ENCODE data around the gene EYA4. TPM values are rescaled to one million over a fixed set of nuclear protein-coding genes. Genes with fewer than 3 reads are reported as not detected.
A peak's percentile ranks its signal among the peaks of the same experiment; 100 is the strongest.

The EYA4 gene
- polyA plus RNA-seq (2013, experiment 1 of 2; ENCODE audit: insufficient read length): 0.50 TPM
- polyA plus RNA-seq (2013, experiment 2 of 2; ENCODE audit: insufficient read length): 0.60 TPM

DNA sequence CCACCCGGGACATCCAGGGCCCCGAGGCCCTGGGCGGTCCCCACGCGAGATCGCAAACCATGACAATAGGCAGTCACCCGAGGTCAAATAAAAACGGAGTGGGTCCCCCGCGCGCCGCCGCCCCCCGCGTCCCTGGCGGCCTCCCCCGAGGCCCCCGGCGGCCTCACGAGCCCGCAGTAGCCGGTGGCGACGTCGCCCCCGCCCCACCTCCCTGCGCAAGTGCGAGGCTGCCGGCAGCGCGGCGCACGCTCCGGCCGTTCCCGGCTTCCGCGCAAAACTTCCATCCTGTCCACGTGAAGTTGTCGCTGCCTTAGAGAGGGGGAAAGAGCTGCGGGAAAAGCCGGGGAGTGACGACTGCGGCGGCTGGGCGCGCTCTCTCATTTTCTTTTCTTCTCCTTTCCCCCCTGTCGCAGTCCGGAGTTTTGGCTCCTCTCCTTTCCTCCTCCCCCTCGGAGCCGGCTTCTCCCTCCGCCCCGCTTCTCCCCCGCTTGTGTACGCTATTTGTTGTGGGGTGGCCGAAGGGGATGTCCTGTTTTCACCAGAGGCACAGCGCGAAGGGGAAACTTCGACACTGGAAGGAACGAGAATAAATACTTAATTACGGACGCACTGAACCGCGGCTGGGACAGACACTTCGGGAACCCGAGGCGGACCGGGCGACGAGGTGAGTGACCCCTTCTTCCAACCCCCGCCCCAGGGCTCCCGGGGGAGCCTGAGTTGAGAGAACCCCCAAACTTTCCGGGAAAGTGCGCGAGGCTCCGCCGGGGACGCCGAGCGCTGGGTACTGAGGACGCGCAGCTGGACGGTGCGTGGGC lies at the start of gene EYA4:
EYA4 (plus strand) TSS at position 272 of the 815 bp plus-strand sequence. CDS start 33,424 bp downstream, outside the sequence.
- peak; percentile 49 for DNase-seq

- no peak for DNase-seq
Observed at GRCh38 chr6:133193396-133193795, 47.8 kb upstream of the EYA4 start.

DNA sequence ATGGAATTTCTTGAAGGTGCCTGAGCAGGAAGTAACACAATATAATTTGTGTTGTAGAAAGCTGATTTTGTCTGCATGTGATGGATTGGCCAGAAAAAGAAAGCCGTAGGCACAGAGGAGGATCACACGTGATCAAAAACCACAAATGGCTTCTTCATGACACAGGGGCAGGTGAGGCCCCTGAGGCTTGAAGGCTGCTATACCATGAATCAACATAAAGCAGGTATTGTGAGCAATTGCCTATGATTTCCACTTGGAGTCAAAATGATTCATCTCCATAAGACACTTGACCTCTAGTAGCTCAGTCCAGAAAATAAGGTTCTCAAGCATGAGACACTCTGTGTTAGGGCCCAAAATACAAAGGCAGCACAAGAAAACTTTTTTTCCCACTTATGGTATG lies 42.4 kb upstream of the EYA4 start:
- no peak for DNase-seq

DNA sequence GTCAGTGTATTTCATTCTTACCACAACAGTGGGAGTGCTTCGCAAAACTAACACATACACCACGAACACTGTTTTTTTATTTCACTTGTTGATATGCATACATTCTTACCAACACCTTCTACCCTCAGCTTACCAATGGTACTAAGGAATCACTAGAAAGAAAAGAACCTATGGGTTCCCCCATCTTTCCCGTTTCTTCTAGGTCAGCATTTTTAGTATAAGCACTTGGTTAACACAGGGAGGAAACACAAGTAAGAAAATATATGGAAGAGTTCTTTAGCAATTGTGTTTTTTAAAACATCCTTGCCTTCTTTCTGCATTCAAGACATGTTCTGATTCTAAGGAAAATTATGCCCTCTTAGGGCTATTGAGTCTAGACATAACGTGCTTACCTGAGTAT lies 39.9 kb upstream of the EYA4 start:
- no peak for DNase-seq

- DNase-seq: no peak
Observed at GRCh38 chr6:133202610-133203343, 38.4 kb upstream of the EYA4 start.

GRCh38 chr6:133203344-133203697 lies 37.8 kb upstream of the EYA4 start:
- no peak for DNase-seq

GRCh38 chr6:133205304-133205703 lies 35.9 kb upstream of the EYA4 start:
- DNase-seq: no peak

DNA sequence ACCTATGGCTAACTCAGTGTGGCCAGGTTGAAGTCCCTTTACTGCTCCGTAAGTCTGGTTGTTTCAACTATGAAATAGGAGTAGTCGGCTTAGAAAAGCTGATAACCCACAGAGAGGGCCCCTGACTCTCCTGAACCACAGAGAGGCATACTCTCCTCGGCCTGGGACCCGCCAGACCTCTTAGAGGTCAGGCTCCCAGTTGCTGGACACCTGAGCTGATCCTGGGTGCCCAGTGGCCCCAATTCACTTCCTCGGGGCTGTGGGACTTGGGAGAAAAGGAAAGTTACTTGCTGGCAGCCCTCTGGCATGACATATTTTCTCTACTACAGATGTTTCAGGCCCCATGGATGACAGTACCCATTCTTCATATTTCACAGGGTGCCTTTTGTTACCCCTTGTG lies 34.2 kb upstream of the EYA4 start:
- DNase-seq: no peak

GRCh38 chr6:133207754-133208153 lies 33.4 kb upstream of the EYA4 start:
- no peak for DNase-seq

- peak; percentile 48 for DNase-seq
Observed at GRCh38 chr6:133208183-133208755, 32.9 kb upstream of the EYA4 start.

DNA sequence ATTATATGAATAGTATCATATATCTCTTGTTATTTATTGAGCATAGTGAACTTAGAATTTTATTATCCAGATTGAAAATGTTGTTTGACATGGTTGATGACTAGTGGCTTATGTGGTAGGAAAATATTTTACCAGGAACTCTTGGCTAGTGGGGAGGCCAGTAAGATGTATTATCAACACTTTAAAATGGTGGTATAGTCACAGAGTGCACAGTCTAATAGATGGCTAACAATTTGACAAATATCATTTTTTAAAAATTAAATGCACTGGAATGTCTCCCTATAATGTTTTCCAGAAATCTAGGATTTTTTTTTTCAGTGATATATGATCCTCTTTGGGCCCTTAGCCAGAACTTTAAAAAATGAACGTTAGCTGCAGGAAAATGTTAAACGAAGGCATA lies 26.9 kb upstream of the EYA4 start:
- DNase-seq: no peak

DNA sequence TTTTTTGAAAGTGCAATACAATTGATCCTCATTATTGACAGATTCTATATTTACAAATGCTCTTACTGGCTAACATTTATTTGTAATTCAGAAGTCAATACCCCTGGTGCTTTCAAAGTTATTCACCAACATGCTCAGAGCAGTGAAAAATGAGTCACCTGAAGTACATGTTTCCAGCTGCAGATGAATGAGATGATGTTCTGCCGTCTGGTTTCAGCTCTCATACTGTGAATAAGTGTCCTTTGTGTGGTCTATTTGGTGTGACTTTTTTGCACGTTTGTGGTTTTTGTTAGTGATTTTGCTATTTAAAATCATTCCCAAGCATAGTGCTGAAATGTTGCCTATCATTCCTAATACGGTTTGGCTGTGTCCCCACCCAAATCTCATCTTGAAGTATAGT lies 22.3 kb upstream of the EYA4 start:
- DNase-seq: no peak

DNA sequence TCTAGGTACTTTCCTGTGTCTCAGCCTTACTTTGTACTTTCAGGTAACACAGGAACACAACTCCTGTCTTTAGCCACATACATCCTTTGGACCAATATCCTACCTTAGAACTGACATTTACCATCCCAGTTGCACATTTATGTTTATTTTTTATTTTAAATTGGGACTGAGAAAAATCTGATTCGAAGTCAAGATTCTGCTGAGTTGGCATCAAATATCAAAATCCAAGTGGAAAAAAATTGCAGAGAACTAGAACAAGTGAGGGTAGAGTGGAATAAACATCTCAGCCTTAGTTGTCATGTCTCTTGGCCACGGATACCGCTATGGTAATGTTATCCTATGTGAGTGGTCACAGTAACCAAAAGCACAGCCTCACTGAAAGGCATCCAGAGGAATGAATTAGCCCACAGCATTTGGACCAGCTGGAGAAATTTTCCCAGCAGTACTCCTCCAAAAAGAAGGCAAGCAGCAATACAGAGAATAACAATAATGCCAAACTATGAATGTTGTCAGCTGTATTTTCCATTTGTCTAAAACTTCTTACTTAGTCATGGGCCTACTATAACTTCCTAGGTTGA lies 17.6 kb upstream of the EYA4 start:
- no peak for DNase-seq

GRCh38 chr6:133225560-133225959 lies 15.6 kb upstream of the EYA4 start:
- DNase-seq: no peak

DNA sequence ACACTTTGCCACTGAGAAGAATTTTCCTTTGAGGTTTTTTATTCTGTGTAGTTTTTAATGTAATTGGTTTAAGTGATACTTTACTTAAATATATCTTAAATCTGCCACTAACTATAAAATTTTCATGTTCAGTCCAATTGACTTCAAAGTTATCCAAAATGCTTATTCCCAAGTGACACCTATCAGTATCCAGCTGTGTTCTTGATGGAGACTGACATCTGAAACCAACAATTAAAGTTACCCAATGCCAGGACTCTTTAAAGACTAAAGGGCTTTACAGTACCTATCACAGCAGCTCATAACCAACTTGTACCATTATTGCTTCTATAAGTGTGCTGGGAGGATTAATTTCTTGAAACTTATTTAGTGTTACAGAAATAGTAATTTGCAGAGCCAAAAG lies 13.8 kb upstream of the EYA4 start:
- DNase-seq: no peak

DNA sequence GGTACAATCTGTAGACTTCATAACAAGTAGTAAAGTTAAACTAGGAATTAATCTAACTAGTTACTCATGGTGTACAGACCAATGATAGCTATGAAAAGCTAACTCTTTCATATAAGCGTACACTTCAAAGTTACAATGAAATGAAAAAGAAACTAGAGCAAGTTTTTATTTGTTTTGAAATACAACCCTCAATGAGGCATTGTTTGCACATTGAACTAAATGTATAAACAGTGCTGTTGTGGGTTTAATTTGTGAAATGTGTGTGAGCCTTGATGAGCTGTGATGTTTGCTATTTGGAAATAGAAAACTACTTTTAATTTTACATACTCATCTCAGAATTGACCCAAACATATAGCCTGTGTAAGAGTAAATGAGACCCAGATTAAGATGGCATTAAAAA lies 11.1 kb upstream of the EYA4 start:
- no peak for DNase-seq

DNA sequence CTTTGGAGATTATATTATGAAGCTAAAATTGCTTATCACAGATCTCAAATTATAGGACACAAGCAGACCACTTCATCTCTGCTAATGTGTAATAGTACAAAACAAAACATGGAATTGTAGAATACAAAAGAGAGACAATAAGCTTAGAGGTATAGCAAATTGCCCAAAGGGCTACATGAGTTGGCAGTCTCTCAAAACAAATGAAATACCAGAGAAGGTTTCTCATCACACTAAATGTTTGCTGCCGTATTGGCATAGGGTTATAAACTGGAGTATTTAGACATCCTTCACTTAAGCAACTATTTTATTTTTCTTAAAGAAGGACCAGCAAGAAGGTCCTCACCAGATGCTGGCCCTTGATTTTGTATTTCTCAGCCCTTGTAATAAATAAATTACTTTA lies 5.9 kb upstream of the EYA4 start:
- DNase-seq: no peak

- no peak for DNase-seq
Observed at GRCh38 chr6:133236932-133237331, 4.2 kb upstream of the EYA4 start.

GRCh38 chr6:133240511-133241085 lies 559 bp upstream of the EYA4 start:
- DNase-seq: no peak

GRCh38 chr6:133241901-133242636 lies 912 bp downstream of the EYA4 start:
- DNase-seq: no peak

DNA sequence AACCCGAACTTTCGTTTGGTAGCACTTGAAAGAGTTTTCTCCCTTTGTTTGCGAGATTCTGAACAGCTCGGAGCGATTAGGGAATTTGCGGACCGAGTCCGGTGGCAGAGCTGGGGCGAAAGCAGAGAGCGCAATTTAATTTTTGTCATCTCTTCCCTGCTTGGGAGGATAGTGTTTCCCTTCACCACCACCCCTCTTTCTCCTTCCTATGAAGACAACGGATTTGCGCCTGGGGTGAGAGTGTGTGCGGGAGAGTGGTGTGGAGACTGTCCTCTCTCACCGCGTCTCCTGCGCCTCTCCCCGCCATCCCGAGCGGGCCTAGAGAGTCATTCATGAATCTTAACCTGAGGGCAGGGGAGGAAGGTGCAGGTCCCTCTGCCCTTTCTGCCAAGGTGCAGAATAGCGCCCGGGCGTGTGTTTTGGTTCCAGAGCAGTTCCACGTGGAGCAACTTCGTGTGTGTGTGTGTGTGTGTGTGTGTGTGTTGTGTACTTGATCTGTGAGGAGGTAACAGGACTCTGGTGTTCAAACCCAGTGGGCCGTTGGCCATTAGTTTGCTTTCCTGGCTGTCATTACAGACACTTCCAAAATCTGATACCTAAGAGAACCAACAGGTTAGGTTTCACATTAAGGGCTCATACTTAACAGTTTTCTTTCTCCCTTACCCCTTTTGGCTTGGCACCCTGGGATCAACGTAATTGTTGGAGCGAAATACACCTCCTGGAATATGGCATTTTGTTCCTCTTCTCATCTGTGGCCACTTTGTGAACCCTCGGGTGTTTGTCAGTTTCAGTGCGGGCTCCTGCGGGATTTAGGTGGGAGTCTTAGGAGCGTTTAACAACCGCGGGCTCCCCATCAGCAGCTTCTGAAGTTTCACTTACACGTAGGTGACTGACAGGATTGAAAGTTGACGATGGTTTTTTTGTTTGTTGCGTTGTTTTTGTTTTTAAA lies 1.8 kb downstream of the EYA4 start:
- DNase-seq: no peak
